Right lung (tissue), 5 donors: ENCODE data around the gene CYTL1. TPM values are rescaled to one million over a fixed set of nuclear protein-coding genes. Genes with fewer than 3 reads are reported as not detected.
A peak's percentile ranks its signal among the peaks of the same experiment; 100 is the strongest.
"Not testable (repeated sequence)": the region's sequence is repeated elsewhere in the genome, so short reads cannot be mapped to it uniquely, and the experiment has no call there.

Experiments used
- DNase-seq, 2 donors: peaks; one replicate each; pipeline ENCODE4 v3.0.0-alpha.2; 2013
- polyA plus RNA-seq, 5 donors: library from polyadenylated mRNA; unstranded; fragments of 120-200 nt; gene quantifications; one replicate each; pipeline versions ENCODE4 v1.2.1 to v1.2.3, GENCODE V29; 2013; ENCODE audit warnings: inconsistent platforms in 1 of 5, low replicate concordance in 1 of 5; ENCODE audit not compliant: insufficient read length in 5 of 5, insufficient read depth in 1 of 5

CYTL1 gene
- polyA plus RNA-seq, 5 donors = 19.7 to 56.9 (median 33.5) TPM

GRCh38 chr4:5006932-5007331, 12.3 kb downstream of the CYTL1 start:
- DNase-seq = not testable (repeated sequence)

GRCh38 chr4:5004496-5004895, 14.8 kb downstream of the CYTL1 start:
- no peak for DNase-seq

- no peak for DNase-seq
These were observed 15.3 kb downstream of the CYTL1 start for GRCh38 chr4:5003918-5004317.

GRCh38 chr4:5003372-5003857, 15.8 kb downstream of the CYTL1 start:
- DNase-seq = no peak

- not testable (repeated sequence) for DNase-seq
These were observed 17.6 kb downstream of the CYTL1 start for GRCh38 chr4:5001641-5002040.

GRCh38 chr4:4996935-4997334, 22.3 kb downstream of the CYTL1 start:
- not testable (repeated sequence) for DNase-seq

- DNase-seq = peak in 1 of 2 donors; percentile 23
These were observed 23.4 kb downstream of the CYTL1 start for GRCh38 chr4:4995908-4996265.

- DNase-seq = peak; percentile 58 to 61
These were observed 24.0 kb downstream of the CYTL1 start for GRCh38 chr4:4995103-4995907.

- DNase-seq = no peak
These were observed 24.8 kb downstream of the CYTL1 start for GRCh38 chr4:4994312-4995097.

GRCh38 chr4:4992833-4993232, 26.4 kb downstream of the CYTL1 start:
- no peak for DNase-seq

- DNase-seq = no peak
These were observed 27.6 kb downstream of the CYTL1 start for GRCh38 chr4:4991541-4992099.

- DNase-seq = no peak
These were observed 28.3 kb downstream of the CYTL1 start for GRCh38 chr4:4990857-4991540.

- no peak for DNase-seq
These were observed 28.9 kb downstream of the CYTL1 start for GRCh38 chr4:4990329-4990728.

GRCh38 chr4:4989083-4989622, 30.1 kb downstream of the CYTL1 start:
- no peak for DNase-seq

GRCh38 chr4:4987656-4988055, 31.6 kb downstream of the CYTL1 start:
- no peak for DNase-seq

GRCh38 chr4:4986841-4987240, 32.4 kb downstream of the CYTL1 start:
- DNase-seq = no peak

- DNase-seq = no peak
These were observed 33.4 kb downstream of the CYTL1 start for GRCh38 chr4:4985844-4986243.

- no peak for DNase-seq
These were observed 34.2 kb downstream of the CYTL1 start for GRCh38 chr4:4985036-4985435.

- DNase-seq = no peak
These were observed 35.1 kb downstream of the CYTL1 start for GRCh38 chr4:4984186-4984585.

GRCh38 chr4:4981827-4982226, 37.4 kb downstream of the CYTL1 start:
- no peak for DNase-seq

- DNase-seq = peak; percentile 19 to 50
These were observed 37.8 kb downstream of the CYTL1 start for GRCh38 chr4:4981427-4981826.
